GM10266 (cell line): Measurements from ENCODE around the gene PLXND1.

Experiments
- DNase-seq: peaks from one replicate; pipeline ENCODE4 v3.0.0; 2012; ENCODE audit errors: extremely low spot score
- TF ChIP-seq, protein P1 (sequence below): IDR thresholded peaks from 2 replicates; pipeline ENCODE4 v1.5.1; 2012; ENCODE audit warnings: mild to moderate bottlenecking, low read depth; ENCODE audit not compliant: control insufficient read depth, insufficient read depth; ENCODE audit errors: missing control alignments

PLXND1 gene

DNA sequence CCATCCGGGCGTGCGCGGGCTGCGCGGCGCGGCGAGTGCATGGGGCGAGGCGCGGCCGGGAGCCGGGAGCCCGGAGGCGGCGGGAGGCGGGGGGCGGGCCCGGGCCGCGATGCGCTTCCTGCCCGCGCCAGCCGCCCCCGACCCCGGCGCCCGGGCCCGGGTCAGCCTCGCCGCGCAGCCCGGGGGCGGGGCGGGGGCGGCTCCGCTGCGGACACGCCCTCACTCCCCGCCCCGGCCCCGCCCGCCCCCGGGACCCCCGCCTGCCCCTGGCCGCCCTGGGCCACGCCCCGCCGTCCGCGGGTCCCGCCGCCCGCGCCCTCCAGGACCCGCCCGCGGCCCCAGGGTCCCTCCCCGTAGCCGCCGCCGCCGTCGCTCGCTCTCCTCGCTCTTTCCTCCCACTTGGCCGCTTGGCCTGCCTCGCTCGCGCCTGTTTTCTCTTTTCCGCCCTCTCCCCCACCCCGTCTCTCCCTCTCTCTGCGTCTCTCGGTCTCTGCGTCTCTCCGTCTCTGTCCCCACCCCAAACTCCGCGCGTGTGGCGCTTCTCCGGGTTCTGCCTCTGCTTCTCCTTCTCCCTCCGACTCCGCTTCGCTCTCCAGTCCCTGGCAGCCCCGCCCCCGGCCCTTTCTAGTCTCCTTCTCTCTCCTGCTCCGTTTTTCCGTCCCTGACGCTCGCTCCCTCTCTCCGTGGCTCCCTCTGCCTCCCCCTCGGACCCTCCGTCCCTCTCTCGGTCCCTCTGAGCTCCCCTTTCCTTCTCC lies at the start of gene PLXND1:
Gene PLXND1, minus strand, starts transcription at position 41 of the 755 bp plus-strand sequence. Its CDS starts 37 bp downstream, at position 4.
- peak; percentile 89 for DNase-seq
- TF ChIP-seq, protein P1, sequence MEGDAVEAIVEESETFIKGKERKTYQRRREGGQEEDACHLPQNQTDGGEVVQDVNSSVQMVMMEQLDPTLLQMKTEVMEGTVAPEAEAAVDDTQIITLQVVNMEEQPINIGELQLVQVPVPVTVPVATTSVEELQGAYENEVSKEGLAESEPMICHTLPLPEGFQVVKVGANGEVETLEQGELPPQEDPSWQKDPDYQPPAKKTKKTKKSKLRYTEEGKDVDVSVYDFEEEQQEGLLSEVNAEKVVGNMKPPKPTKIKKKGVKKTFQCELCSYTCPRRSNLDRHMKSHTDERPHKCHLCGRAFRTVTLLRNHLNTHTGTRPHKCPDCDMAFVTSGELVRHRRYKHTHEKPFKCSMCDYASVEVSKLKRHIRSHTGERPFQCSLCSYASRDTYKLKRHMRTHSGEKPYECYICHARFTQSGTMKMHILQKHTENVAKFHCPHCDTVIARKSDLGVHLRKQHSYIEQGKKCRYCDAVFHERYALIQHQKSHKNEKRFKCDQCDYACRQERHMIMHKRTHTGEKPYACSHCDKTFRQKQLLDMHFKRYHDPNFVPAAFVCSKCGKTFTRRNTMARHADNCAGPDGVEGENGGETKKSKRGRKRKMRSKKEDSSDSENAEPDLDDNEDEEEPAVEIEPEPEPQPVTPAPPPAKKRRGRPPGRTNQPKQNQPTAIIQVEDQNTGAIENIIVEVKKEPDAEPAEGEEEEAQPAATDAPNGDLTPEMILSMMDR: no peak

- TF ChIP-seq, protein P1: no peak
- no peak for DNase-seq
These were observed 48.8 kb upstream of the PLXND1 start for GRCh38 chr3:129655291-129655700.

DNA sequence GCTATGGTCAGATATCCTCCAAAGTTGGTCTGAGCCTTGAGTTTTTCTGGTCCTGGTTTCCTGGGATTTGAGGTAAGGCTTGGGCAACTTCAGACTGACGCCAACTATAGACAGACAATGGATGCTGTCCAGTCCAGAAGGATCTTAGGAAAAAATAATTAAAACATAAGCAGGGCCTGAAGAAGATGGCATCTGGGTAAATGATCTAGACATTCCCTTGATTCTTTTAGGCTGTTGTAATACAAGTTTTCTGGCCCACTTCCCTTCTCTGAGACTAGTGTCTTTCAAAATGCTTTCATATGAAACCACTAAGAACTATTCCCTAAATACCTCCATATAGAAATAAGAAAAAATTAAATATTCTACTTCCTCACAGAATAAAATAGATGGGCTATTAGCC lies 47.7 kb upstream of the PLXND1 start:
- DNase-seq: no peak
- TF ChIP-seq, protein P1: no peak

- DNase-seq: no peak
- TF ChIP-seq, protein P1: no peak
These were observed 46.5 kb upstream of the PLXND1 start for GRCh38 chr3:129653019-129653418.

DNA sequence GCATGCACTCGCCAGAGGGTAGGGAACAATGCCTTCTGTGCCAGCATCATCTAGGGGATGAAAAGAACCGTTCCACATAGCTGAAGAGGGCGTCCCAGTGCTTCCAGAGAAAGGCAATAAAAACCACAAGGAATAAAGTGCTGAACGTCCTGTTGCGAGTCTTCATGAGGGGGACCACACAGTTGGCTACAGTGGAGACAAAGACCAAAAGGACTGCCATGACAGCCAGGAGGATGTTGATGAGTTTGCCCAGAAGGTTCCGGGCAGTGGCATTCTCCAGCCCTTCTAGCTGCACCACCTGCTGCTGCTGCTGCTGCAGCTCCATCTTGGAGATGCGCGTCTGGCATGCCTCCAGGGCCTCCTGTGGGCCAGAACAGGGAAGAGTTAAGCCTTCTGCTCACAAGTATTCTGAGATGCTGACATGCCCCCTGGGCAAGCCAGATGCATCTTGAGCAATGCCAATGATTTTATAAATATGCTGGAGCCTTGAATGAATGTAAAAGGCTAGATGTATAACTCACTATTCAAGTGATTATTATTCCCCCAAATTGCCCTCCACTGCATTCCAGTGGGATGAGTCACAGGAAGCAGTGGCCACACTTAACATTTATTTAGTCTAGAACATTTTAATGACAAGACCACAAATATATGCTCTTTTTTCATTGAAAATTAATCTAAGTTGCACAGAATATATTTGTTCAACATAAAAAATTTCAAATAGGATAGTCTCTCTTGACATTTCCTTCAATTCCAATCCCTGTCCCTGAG lies 45.1 kb upstream of the PLXND1 start:
- TF ChIP-seq, protein P1: no peak
- DNase-seq: no peak

DNA sequence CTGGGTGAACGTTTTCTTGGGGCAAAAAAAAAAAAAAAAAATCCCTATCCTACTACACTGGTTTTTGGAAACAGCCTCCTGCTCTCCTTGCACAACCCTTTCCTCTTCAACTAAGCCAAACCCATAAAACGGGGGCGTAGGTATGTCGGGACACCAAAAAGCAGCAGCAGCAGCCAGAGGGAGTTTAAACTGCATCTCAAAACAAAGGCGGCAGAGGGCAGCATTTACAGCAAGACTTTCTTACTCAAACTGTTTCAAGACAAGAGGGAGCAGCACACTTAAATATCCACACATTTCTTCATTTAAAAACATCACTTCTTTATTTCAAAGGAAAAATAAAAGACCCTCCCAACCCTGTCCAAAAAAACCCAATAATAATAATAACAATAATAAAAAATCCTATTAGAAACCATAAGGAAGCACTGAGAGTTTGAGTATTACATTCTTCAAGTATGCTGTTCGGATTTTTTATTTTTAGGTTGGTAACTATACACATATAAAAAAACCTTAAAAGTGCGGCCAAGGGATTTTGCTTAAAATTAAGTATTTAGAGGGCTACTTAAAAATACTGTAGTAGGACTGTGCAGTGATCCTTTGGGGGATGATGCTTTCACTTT lies 43.9 kb upstream of the PLXND1 start:
- peak; percentile 49 for DNase-seq
- TF ChIP-seq, protein P1: peak; percentile 70
